ENCODE data around the gene PLPP2. TPM values are rescaled to one million over a fixed set of nuclear protein-coding genes. Genes with fewer than 3 reads are reported as not detected.

PLPP2 gene
- total and polyA plus RNA-seq, 2 experiments from 2014 or later = 9.9 to 20.2 TPM

DNA sequence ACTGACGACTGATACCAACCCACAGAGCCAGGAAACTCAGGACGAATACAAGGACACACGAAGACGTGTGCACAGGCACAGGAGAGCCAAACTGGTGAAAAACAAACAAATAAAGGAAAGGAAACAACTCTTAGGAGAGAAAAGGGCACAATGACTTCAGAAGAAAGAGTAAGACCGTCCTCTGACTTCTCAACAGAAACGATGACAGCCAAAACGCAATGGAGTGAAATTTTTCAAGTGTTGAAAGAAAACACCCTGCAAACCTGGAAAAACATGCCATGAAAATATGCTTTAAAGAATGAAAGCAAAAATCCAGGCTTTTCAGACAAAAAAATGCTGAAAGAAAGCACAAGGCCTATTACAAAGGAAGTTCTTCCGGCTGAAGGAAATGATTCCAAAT is 24.6 kb upstream of the PLPP2 start:
- H3K9me3 ChIP-seq (ENCODE audit: low read depth) = no peaks in the 10 kb centered on the region
- peaks cover 35% of the 10 kb centered on the region for H3K79me2 ChIP-seq
- H3K36me3 ChIP-seq (replicated peaks; ENCODE audit: insufficient read depth, low read depth) = no peaks in the 10 kb centered on the region

GRCh38 chr19:313988-314815 is 23.0 kb upstream of the PLPP2 start:
- H3K27ac ChIP-seq = no peak overlapping the region
- 95% methylated on average over 22 of the region's 22 CpGs for WGBS (ENCODE audit: low lambda C conversion rate, missing lambda C conversion rate)

More for the DNA sequence above, 24.6 kb upstream of the PLPP2 start:
- no peak overlapping the region for H3K27ac ChIP-seq
- no peak overlapping the region for H3K4me2 ChIP-seq
- no peak overlapping the region for H2AFZ ChIP-seq
- WGBS (ENCODE audit: low lambda C conversion rate, missing lambda C conversion rate) = 96% methylated on average over 8 of the region's 8 CpGs
- H3K4me1 ChIP-seq (ENCODE audit: insufficient read depth) = no peaks in the 10 kb centered on the region
- no peak for DNase-seq (ENCODE audit: low spot score)
- H3K4me3 ChIP-seq = no peak overlapping the region
- H4K20me1 ChIP-seq (ENCODE audit: insufficient read depth, poor library complexity, severe bottlenecking) = peaks cover 3% of the 10 kb centered on the region
- H3K27me3 ChIP-seq = no peaks in the 10 kb centered on the region
- H3K9me2 ChIP-seq (replicated peaks; ENCODE audit: insufficient read depth) = no peaks in the 10 kb centered on the region
- TF ChIP-seq CTCF (IDR thresholded peaks at IDR 0.05; ENCODE audit: poor library complexity) (no peak), EZH2phosphoT487 (IDR thresholded peaks at IDR 0.05; ENCODE audit: low read depth, severe bottlenecking, unreplicated experiment) (no peak), EZH2 (IDR thresholded peaks at IDR 0.05; ENCODE audit: borderline replicate concordance) (no peak)

DNA sequence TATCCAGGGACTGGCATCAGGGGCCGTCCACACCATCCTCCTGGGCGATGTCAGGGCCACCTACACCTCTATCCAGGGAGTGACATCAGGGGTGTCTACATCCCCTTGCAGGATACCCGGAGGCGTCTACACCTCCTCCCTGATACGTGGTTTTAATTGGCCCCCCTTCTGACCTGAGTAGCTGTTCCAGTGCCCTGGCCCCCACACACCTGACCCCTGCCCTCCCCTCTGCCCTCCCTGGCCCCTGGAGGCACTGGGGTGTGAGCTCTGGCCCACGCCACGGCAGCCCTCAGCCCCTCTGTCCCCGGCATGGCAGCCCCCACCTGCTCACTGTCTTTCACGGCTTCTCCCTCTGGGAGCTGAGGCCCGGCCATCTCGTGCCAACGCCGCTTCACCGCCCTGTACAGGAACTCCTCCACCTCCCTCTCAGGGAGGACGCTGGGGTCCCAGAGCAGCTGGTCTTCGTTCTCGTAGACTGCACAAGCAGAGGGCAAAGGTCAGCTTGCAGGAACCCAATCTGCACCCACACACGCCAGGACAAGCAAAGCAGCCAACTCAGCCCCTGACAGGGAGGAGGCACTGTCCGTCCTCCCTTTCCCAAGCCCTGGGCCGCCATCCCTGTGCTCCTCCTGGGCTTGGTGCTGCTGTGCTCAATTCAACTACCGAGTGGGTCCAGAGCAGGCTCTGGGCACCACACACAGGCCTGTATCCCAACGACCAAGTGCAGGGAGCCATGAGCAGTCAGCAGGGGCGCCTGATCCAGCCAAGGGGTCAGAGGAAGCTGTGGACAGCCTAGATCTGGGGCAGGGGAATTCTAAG is 22.2 kb upstream of the PLPP2 start:
- peaks cover 3% of the 10 kb centered on the region for H4K20me1 ChIP-seq (ENCODE audit: insufficient read depth, poor library complexity, severe bottlenecking)
- 93% methylated on average over 19 of the region's 23 CpGs for WGBS (ENCODE audit: low lambda C conversion rate, missing lambda C conversion rate)

More at GRCh38 chr19:313988-314815, 23.0 kb upstream of the PLPP2 start:
- Histone ChIP-seq H4K20me1 (ENCODE audit: insufficient read depth, poor library complexity, severe bottlenecking) (peaks cover 3% of the 10 kb centered on the region), H2AFZ (no peak overlapping the region), H3K9me3 (ENCODE audit: low read depth) (no peaks in the 10 kb centered on the region), H3K79me2 (peaks cover 32% of the 10 kb centered on the region), H3K4me1 (ENCODE audit: insufficient read depth) (no peaks in the 10 kb centered on the region), H3K36me3 (replicated peaks; ENCODE audit: insufficient read depth, low read depth) (no peaks in the 10 kb centered on the region), H3K9me2 (replicated peaks; ENCODE audit: insufficient read depth) (no peaks in the 10 kb centered on the region), H3K4me2 (no peak overlapping the region), H3K4me3 (no peak overlapping the region), H3K27me3 (no peaks in the 10 kb centered on the region)
- no peak for DNase-seq (ENCODE audit: low spot score)
- no peak for TF ChIP-seq EZH2phosphoT487 (IDR thresholded peaks at IDR 0.05; ENCODE audit: low read depth, severe bottlenecking, unreplicated experiment)
- TF ChIP-seq EZH2 (IDR thresholded peaks at IDR 0.05; ENCODE audit: borderline replicate concordance) = no peak
- no peak for TF ChIP-seq CTCF (IDR thresholded peaks at IDR 0.05; ENCODE audit: poor library complexity)

More for the DNA sequence above, 22.2 kb upstream of the PLPP2 start:
- no peaks in the 10 kb centered on the region for H3K9me2 ChIP-seq (replicated peaks; ENCODE audit: insufficient read depth)
- no peak overlapping the region for H2AFZ ChIP-seq
- no peak for TF ChIP-seq CTCF (IDR thresholded peaks at IDR 0.05; ENCODE audit: poor library complexity)
- no peak for TF ChIP-seq EZH2phosphoT487 (IDR thresholded peaks at IDR 0.05; ENCODE audit: low read depth, severe bottlenecking, unreplicated experiment)
- no peak for TF ChIP-seq EZH2 (IDR thresholded peaks at IDR 0.05; ENCODE audit: borderline replicate concordance)
- H3K36me3 ChIP-seq (replicated peaks; ENCODE audit: insufficient read depth, low read depth) = no peaks in the 10 kb centered on the region
- no peaks in the 10 kb centered on the region for H3K9me3 ChIP-seq (ENCODE audit: low read depth)
- H3K79me2 ChIP-seq = peaks cover 31% of the 10 kb centered on the region
- no peak overlapping the region for H3K27ac ChIP-seq
- DNase-seq (ENCODE audit: low spot score) = no peak
- H3K4me3 ChIP-seq = no peak overlapping the region
- no peaks in the 10 kb centered on the region for H3K27me3 ChIP-seq
- H3K4me1 ChIP-seq (ENCODE audit: insufficient read depth) = no peaks in the 10 kb centered on the region
- H3K4me2 ChIP-seq = no peak overlapping the region

All from hepatocyte (in vitro differentiated cells).